CD4-positive, alpha-beta T cell (primary cell): ENCODE results near the gene SPTBN5. TPM values are rescaled to one million over a fixed set of nuclear protein-coding genes. Genes with fewer than 3 reads are reported as not detected.

Experiments
- ATAC-seq: fragments of 200-7000 bp; cut with Tn5 transposase; one replicate; pipeline ENCODE4 v1.10.0; 2022; ENCODE audit warnings: mild to moderate bottlenecking; ENCODE audit not compliant: poor library complexity
- CTCF ChIA-PET: fragments of 350-600 bp; sonication (Branson Sonifier 250); formaldehyde crosslinking; loops from one replicate; lab custom pipeline; 2021; ENCODE audit warnings: antibody characterized with exemption, inconsistent platforms; lab: Charles Lee
- POLR2A ChIA-PET: fragments of 350-600 bp; sonication (Branson Sonifier 250); formaldehyde crosslinking; loops from one replicate; lab custom pipeline; 2021; ENCODE audit warnings: antibody characterized with exemption, inconsistent platforms; lab: Charles Lee
- DNase-seq, 14 experiments: peaks; one replicate each; pipeline ENCODE4 v3.0.0-alpha.2; 2013 to 2020; ENCODE audit warnings: mixed read lengths in 2 of 14
- H3K27ac ChIP-seq, 2 donors: one replicate each; pipeline versions ENCODE4 v1.5.1 to v1.7.0; 2013; ENCODE audit warnings: low read length in 2 of 2, low read depth in 1 of 2, mild to moderate bottlenecking in 1 of 2
- H3K27me3 ChIP-seq, 2 experiments: 1 replicate in 1 of 2; 2 replicates in 1 of 2; pipeline versions ENCODE4 v1.6.1 to v1.7.0; 2013; ENCODE audit warnings: low read length in 2 of 2, control low read depth in 1 of 2, mild to moderate bottlenecking in 1 of 2, moderate library complexity in 1 of 2; ENCODE audit not compliant: insufficient read depth in 2 of 2, control insufficient read depth in 1 of 2
- H3K36me3 ChIP-seq: one replicate; pipeline ENCODE4 v1.6.1; 2013; ENCODE audit warnings: low read length, control low read depth; ENCODE audit not compliant: insufficient read depth
- H3K4me1 ChIP-seq: one replicate; pipeline ENCODE4 v1.6.1; 2013; ENCODE audit warnings: low read length, control low read depth; ENCODE audit not compliant: insufficient read depth
- H3K4me3 ChIP-seq: one replicate; pipeline ENCODE4 v1.5.1; 2013; ENCODE audit warnings: mild to moderate bottlenecking, low read length, moderate library complexity
- H3K9me3 ChIP-seq, 2 experiments: 1 replicate in 1 of 2; 2 replicates in 1 of 2; pipeline versions ENCODE4 v1.6.1 to v1.7.0; 2013; ENCODE audit warnings: low read length in 2 of 2, mild to moderate bottlenecking in 2 of 2, control low read depth in 1 of 2, moderate library complexity in 1 of 2; ENCODE audit not compliant: control insufficient read depth in 1 of 2, insufficient read depth in 1 of 2
- H3K27ac Mint-ChIP-seq: one replicate; pipeline ENCODE4 v1.8.0; 2020; ENCODE audit warnings: mixed read lengths
- H3K27me3 Mint-ChIP-seq: one replicate; pipeline ENCODE4 v1.8.0; 2021; ENCODE audit warnings: mixed read lengths
- H3K36me3 Mint-ChIP-seq: one replicate; pipeline ENCODE4 v1.8.0; 2021; ENCODE audit warnings: low read depth, mixed read lengths
- H3K4me1 Mint-ChIP-seq: one replicate; pipeline ENCODE4 v1.8.0; 2021; ENCODE audit warnings: low read depth, mixed read lengths
- H3K4me3 Mint-ChIP-seq: one replicate; pipeline ENCODE4 v1.8.0; 2020; ENCODE audit warnings: mild to moderate bottlenecking, mixed read lengths
- H3K9me3 Mint-ChIP-seq: one replicate; pipeline ENCODE4 v1.8.0; 2020; ENCODE audit warnings: mixed read lengths
- CTCF ChIP-seq: fragments of 200-600 bp; IDR thresholded peaks from one replicate; pipeline ENCODE4 v1.8.0; 2022; ENCODE audit warnings: antibody characterized with exemption, mild to moderate bottlenecking
- intact Hi-C, 2 experiments: fragments of 100-400 bp; cut with DNase I in 1 of 2; cut with micrococcal nuclease in 1 of 2; formaldehyde crosslinking; loops; one replicate each; pipeline versions ENCODE4 v1.15.1 to v1.9.0; 2023 to 2025; cut with DNase I, micrococcal nuclease
- total RNA-seq, 174 experiments: library from RNA in 2 of 174; stranded (reverse) in 2 of 174; gene quantifications; one replicate each; pipeline ENCODE4 v1.2.3 and lab custom pipeline; 2021 to 2026

The SPTBN5 gene
- total RNA-seq, 2 experiments from 2014 or later: 2.2 to 2.3 TPM

GRCh38 chr15:41857316-41857715 lies 36.5 kb downstream of the SPTBN5 start:
- Histone ChIP-seq H3K36me3 (no peaks in the 10 kb centered on the region), H3K4me3 (no peak overlapping the region), H3K9me3 (no peaks in the 10 kb centered on the region), H3K27me3 (no peaks in the 10 kb centered on the region), H3K4me1 (peaks cover 9% of the 10 kb centered on the region), H3K27ac (no peak overlapping the region)
- Mint-ChIP-seq H3K4me1 (peaks cover 5% of the 10 kb centered on the region), H3K27ac (no peak overlapping the region), H3K4me3 (no peak overlapping the region), H3K27me3 (no peaks in the 10 kb centered on the region), H3K36me3 (no peaks in the 10 kb centered on the region), H3K9me3 (no peaks in the 10 kb centered on the region)
- CTCF ChIA-PET: no interaction called here
- no peak for TF ChIP-seq CTCF
- intact Hi-C loops: no loop called here
- DNase-seq: no peak
- POLR2A ChIA-PET: no interaction called here
- no peak for ATAC-seq

GRCh38 chr15:41856716-41857115 lies 37.1 kb downstream of the SPTBN5 start:
- H3K4me3 ChIP-seq: no peak overlapping the region
- ChIA-PET POLR2A (no interaction called here), CTCF (no interaction called here)
- intact Hi-C loops: no loop called here
- Mint-ChIP-seq H3K36me3 (no peaks in the 10 kb centered on the region), H3K4me3 (no peak overlapping the region), H3K4me1 (peaks cover 5% of the 10 kb centered on the region), H3K27me3 (no peaks in the 10 kb centered on the region), H3K9me3 (no peaks in the 10 kb centered on the region), H3K27ac (no peak overlapping the region)
- no peaks in the 10 kb centered on the region for H3K27me3 ChIP-seq
- H3K4me1 ChIP-seq: peaks cover 9% of the 10 kb centered on the region
- ATAC-seq: no peak
- no peaks in the 10 kb centered on the region for H3K9me3 ChIP-seq
- H3K27ac ChIP-seq: no peak overlapping the region
- no peak for DNase-seq
- no peak for TF ChIP-seq CTCF
- no peaks in the 10 kb centered on the region for H3K36me3 ChIP-seq

- CTCF ChIA-PET: no interaction called here
- Mint-ChIP-seq H3K27ac (no peak overlapping the region), H3K27me3 (no peaks in the 10 kb centered on the region), H3K9me3 (no peaks in the 10 kb centered on the region), H3K36me3 (no peaks in the 10 kb centered on the region), H3K4me1 (peaks cover 5% of the 10 kb centered on the region), H3K4me3 (no peak overlapping the region)
- H3K36me3 ChIP-seq: no peaks in the 10 kb centered on the region
- H3K27me3 ChIP-seq: no peaks in the 10 kb centered on the region
- peaks cover 10% of the 10 kb centered on the region for H3K4me1 ChIP-seq
- H3K4me3 ChIP-seq: no peak overlapping the region
- no peak for TF ChIP-seq CTCF
- DNase-seq (no peak), ATAC-seq (no peak)
- intact Hi-C loops: no loop called here
- no peak overlapping the region for H3K27ac ChIP-seq
- no peaks in the 10 kb centered on the region for H3K9me3 ChIP-seq
- POLR2A ChIA-PET: no interaction called here
Measured at GRCh38 chr15:41856262-41856661, 37.6 kb downstream of the SPTBN5 start.
